Measurements from ENCODE around the gene FRMD4B. TPM values are rescaled to one million over a fixed set of nuclear protein-coding genes. Genes with fewer than 3 reads are reported as not detected.

The FRMD4B gene
- total and polyA plus RNA-seq, 10 of the 15 experiments (the other 5 are each of a cell fraction or from before 2014, with no cell fraction given), result 3.9 to 11.4 (median 8.0) TPM

DNA sequence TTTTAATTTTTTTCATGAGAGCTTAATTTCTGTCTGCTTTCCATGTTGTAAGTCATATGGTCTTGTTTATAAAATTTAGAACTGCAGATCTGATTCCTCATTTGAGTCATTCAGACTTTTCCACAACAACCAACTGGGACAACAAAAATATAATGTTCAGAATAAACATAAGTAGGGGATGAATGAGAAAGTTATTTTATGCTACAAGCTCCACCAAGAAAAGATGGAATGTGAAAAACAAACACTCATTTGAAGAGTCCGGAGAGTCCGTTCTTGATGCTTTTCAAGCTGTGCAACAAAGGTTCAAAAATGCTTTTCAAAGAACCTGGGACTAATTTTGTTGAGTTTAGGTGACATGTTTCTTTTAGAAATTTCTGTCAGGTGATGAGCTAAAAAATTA lies 9.2 kb downstream of the FRMD4B start (continued):
- no peak for TF ChIP-seq MYC (IDR thresholded peaks at IDR 0.05; ENCODE audit: insufficient read depth, insufficient read length, insufficient replicate concordance, low read length, severe bottlenecking)
- TF ChIP-seq SREBF2 (IDR thresholded peaks at IDR 0.05; ENCODE audit: low read length), result no peak

DNA sequence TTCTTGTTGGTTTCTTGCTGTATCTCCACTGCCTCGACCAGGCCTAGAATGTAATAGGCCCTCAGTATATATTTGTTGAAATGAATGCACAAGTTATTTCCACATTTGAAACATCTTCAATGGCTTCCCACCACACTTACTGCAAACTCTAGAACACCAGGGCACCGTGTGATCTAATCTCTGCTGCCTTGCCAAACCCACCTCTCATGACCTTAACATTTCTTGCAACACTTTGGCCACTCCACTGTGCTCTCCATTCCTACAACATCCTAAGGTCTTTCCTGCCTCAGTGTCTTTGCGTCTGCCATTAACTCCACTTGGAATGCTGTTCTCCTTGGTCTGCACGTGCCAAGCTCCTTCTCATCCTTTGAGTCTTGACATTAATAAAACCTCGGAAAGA lies 14.1 kb downstream of the FRMD4B start:
- H4K20me1 ChIP-seq (ENCODE audit: control insufficient read depth, insufficient read depth), result no peaks in the 10 kb centered on the region
- H3K4me2 ChIP-seq (ENCODE audit: control insufficient read depth, insufficient read depth), result no peak overlapping the region
- no peaks in the 10 kb centered on the region for H3K36me3 ChIP-seq (ENCODE audit: control insufficient read depth in 2 of 2, insufficient read depth in 2 of 2, low read length in 1 of 2)
- POLR2A ChIA-PET, result interaction anchor here (1.3 kb wide), 1 partner anchor 9 kb away, joined by 3 read pairs; no protein-coding TSS in a partner anchor
- TF ChIP-seq ASH2L (IDR thresholded peaks at IDR 0.05; ENCODE audit: borderline replicate concordance, low read depth) (no peak), ZZZ3 (IDR thresholded peaks at IDR 0.05; ENCODE audit: control insufficient read depth, insufficient read length, low read depth) (no peak), SMC3 (IDR thresholded peaks at IDR 0.05; ENCODE audit: borderline replicate concordance, low read length) (no peak)
- TF ChIP-seq, protein P1, sequence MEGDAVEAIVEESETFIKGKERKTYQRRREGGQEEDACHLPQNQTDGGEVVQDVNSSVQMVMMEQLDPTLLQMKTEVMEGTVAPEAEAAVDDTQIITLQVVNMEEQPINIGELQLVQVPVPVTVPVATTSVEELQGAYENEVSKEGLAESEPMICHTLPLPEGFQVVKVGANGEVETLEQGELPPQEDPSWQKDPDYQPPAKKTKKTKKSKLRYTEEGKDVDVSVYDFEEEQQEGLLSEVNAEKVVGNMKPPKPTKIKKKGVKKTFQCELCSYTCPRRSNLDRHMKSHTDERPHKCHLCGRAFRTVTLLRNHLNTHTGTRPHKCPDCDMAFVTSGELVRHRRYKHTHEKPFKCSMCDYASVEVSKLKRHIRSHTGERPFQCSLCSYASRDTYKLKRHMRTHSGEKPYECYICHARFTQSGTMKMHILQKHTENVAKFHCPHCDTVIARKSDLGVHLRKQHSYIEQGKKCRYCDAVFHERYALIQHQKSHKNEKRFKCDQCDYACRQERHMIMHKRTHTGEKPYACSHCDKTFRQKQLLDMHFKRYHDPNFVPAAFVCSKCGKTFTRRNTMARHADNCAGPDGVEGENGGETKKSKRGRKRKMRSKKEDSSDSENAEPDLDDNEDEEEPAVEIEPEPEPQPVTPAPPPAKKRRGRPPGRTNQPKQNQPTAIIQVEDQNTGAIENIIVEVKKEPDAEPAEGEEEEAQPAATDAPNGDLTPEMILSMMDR (IDR thresholded peaks at IDR 0.05 in 2 of 3, conservative IDR thresholded peaks at IDR 0.05 in 1 of 3; ENCODE audit: control insufficient read depth in 2 of 3, extremely low read depth in 1 of 3, insufficient read depth in 1 of 3, low read depth in 3 of 3, low read length in 3 of 3), result no peak
- 51% methylated on average over 5 of the region's 5 CpGs for WGBS (ENCODE audit: insufficient coverage, insufficient replicate concordance, low lambda C conversion rate, missing lambda C conversion rate)
- H3K9ac ChIP-seq (ENCODE audit: control insufficient read depth, insufficient read depth, low read length), result no peak overlapping the region
- BruUV-seq (replicated peaks), result no TSS peak
- H3K79me2 ChIP-seq (ENCODE audit: control insufficient read depth, insufficient read depth, low read length), result no peaks in the 10 kb centered on the region
- no peaks in the 10 kb centered on the region for H3K9me3 ChIP-seq (replicated peaks; ENCODE audit: control insufficient read depth, insufficient read depth, low read length)
- H2AFZ ChIP-seq (ENCODE audit: control insufficient read depth, low read depth, low read length), result no peak overlapping the region
- ATAC-seq, result no peak
- FAIRE-seq, result no peak
- intact Hi-C loops (cut with micrococcal nuclease; ENCODE audit: unreplicated experiment), result no loop called here
- SMC1A ChIA-PET (ENCODE audit: uncharacterized antibody, unreplicated experiment), result interaction anchor here (0.9 to 1.7 kb wide), 2 partner anchors 10 to 52 kb away, joined by 3 to 4 read pairs; no protein-coding TSS in a partner anchor
- H3K4me3 ChIP-seq, result no peak overlapping the region
- CTCF ChIA-PET, result interaction anchor here (0.6 to 1.6 kb wide), 3 partner anchors 15 to 41 kb away, joined by 3 to 4 read pairs (median 3); no protein-coding TSS in a partner anchor
- in situ Hi-C loops (cut with MboI), result no loop called here
- RAD21 ChIA-PET (ENCODE audit: unreplicated experiment), result no interaction called here
- DNase-seq (ENCODE audit: low read depth, low spot score), result no peak
- H3K27me3 ChIP-seq (replicated peaks in 1 of 2; ENCODE audit: control insufficient read depth in 2 of 2, insufficient read depth in 2 of 2, low read length in 1 of 2), result no peaks in the 10 kb centered on the region
- peaks cover 11% of the 10 kb centered on the region for H3K4me1 ChIP-seq (ENCODE audit: control insufficient read depth, insufficient read depth, low read length)
- H3K27ac ChIP-seq (ENCODE audit: control insufficient read depth, insufficient read depth), result no peak overlapping the region
